Cardiac fibroblast (primary cell): ENCODE results near the gene HELZ.
A peak's percentile ranks its signal among the peaks of the same experiment; 100 is the strongest.
"Not testable (repeated sequence)": the region's sequence is repeated elsewhere in the genome, so short reads cannot be mapped to it uniquely, and the experiment has no call there.

ENCODE experiments used
- DNase-seq, 2 donors: peaks; one replicate each; pipeline versions ENCODE4 v3.0.0 to v3.0.0-alpha.2; 2010; ENCODE audit warnings: low read depth in 2 of 2
- H3K4me3 ChIP-seq, 2 donors: replicated peaks in 1 of 2; 1 replicate in 1 of 2; 2 replicates in 1 of 2; pipeline ENCODE4 v1.5.1; 2011; ENCODE audit warnings: low read depth in 2 of 2, low read length in 2 of 2, mild to moderate bottlenecking in 2 of 2, moderate library complexity in 1 of 2
- CTCF ChIP-seq: IDR thresholded peaks from one replicate; pipeline ENCODE4 v1.5.1; 2011; ENCODE audit warnings: low read depth, mild to moderate bottlenecking, low read length, inconsistent platforms

HELZ gene

GRCh38 chr17:67262435-67263117 is 17.6 kb upstream of the HELZ start:
- TF ChIP-seq CTCF, result no peak
- no peak overlapping the region for H3K4me3 ChIP-seq
- peak in 1 of 2 donors; percentile 27 for DNase-seq

GRCh38 chr17:67260170-67260987 is 15.4 kb upstream of the HELZ start:
- no peak for TF ChIP-seq CTCF
- peak; percentile 93 to 94 for DNase-seq
- H3K4me3 ChIP-seq, result no peak overlapping the region

- TF ChIP-seq CTCF, result no peak
- no peak for DNase-seq
- H3K4me3 ChIP-seq, result no peak overlapping the region
These were observed 13.9 kb upstream of the HELZ start for GRCh38 chr17:67258821-67259468.

- no peak for TF ChIP-seq CTCF
- no peak for DNase-seq
- H3K4me3 ChIP-seq, result no peak overlapping the region
These were observed 11.2 kb upstream of the HELZ start for GRCh38 chr17:67256075-67256732.

- H3K4me3 ChIP-seq, result no peak overlapping the region
- TF ChIP-seq CTCF, result no peak
- peak in 1 of 2 donors; percentile 75 for DNase-seq
These were observed 8.4 kb upstream of the HELZ start for GRCh38 chr17:67253384-67253783.

- not testable (repeated sequence) for H3K4me3 ChIP-seq, DNase-seq
These were observed 6.6 kb upstream of the HELZ start for GRCh38 chr17:67251586-67251985.
